Measurements from ENCODE around the gene NTRK2.

- TF ChIP-seq, protein P1, sequence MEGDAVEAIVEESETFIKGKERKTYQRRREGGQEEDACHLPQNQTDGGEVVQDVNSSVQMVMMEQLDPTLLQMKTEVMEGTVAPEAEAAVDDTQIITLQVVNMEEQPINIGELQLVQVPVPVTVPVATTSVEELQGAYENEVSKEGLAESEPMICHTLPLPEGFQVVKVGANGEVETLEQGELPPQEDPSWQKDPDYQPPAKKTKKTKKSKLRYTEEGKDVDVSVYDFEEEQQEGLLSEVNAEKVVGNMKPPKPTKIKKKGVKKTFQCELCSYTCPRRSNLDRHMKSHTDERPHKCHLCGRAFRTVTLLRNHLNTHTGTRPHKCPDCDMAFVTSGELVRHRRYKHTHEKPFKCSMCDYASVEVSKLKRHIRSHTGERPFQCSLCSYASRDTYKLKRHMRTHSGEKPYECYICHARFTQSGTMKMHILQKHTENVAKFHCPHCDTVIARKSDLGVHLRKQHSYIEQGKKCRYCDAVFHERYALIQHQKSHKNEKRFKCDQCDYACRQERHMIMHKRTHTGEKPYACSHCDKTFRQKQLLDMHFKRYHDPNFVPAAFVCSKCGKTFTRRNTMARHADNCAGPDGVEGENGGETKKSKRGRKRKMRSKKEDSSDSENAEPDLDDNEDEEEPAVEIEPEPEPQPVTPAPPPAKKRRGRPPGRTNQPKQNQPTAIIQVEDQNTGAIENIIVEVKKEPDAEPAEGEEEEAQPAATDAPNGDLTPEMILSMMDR (IDR thresholded peaks at IDR 0.05; ENCODE audit: low read depth, low read length, missing input control): no peak
- TF ChIP-seq TAF1 (conservative IDR thresholded peaks at IDR 0.05) (no peak), RXRA (IDR thresholded peaks at IDR 0.05) (no peak), REST (IDR thresholded peaks at IDR 0.05) (no peak), MAX (IDR thresholded peaks at IDR 0.05) (no peak), SP1 (IDR thresholded peaks at IDR 0.05) (no peak), YY1 (IDR thresholded peaks at IDR 0.05) (no peak), ATF3 (IDR thresholded peaks at IDR 0.05) (no peak)
These were observed 119.4 kb downstream of the NTRK2 start for GRCh38 chr9:84788803-84789462.
